A549 (cell line): ENCODE results near the gene CCDC30. TPM values are rescaled to one million over a fixed set of nuclear protein-coding genes. Genes with fewer than 3 reads are reported as not detected.
A peak's percentile ranks its signal among the peaks of the same experiment; 100 is the strongest.
"Not testable (repeated sequence)": the region's sequence is repeated elsewhere in the genome, so short reads cannot be mapped to it uniquely, and the experiment has no call there.

Experiments used
- ATAC-seq, 2 experiments: fragments of 200-7000 bp in 1 of 2; fragments of >200 bp in 1 of 2; cut with Nextera tagmentation in 1 of 2; cut with Tn5 transposase in 1 of 2; 3 replicates each; pipeline versions ENCODE4 v1.8.0 to v1.9.1; 2018 to 2020; ENCODE audit warnings: mild to moderate bottlenecking in 1 of 2, moderate library complexity in 1 of 2
- CTCF ChIA-PET: fragments of 300-600 bp; sonication (Branson Sonifier 250); formaldehyde crosslinking; extraction: SDS; loops from one replicate; lab custom pipeline; 2021; ENCODE audit warnings: antibody characterized with exemption, inconsistent platforms; lab: Yijun Ruan, JAX
- POLR2A ChIA-PET: fragments of 350-600 bp; formaldehyde crosslinking; extraction: SDS; loops from one replicate; lab custom pipeline; 2021; ENCODE audit warnings: antibody characterized with exemption, inconsistent platforms; lab: Yijun Ruan, JAX
- DNase-seq, 2 experiments: peaks; one replicate each; pipeline versions ENCODE4 v3.0.0 to v3.0.0-alpha.2; 2011 to 2016; ENCODE audit warnings: low read depth in 1 of 2, low spot score in 1 of 2
- FAIRE-seq: peaks from 2 replicates; lab custom pipeline; 2011; peaks lifted over from hg19 to GRCh38; lab: Jason Lieb, UNC
- H3K27ac ChIP-seq, 2 experiments: fragments of >200 bp; sonication (Bioruptor Twin); formaldehyde crosslinking; 3 replicates each; pipeline ENCODE4 v1.5.1; 2016 to 2017
- H3K4me1 ChIP-seq: fragments of >200 bp; sonication (Bioruptor Twin); formaldehyde crosslinking; 3 replicates; pipeline ENCODE4 v1.6.1; 2016
- H3K4me2 ChIP-seq: fragments of >200 bp; sonication (Bioruptor Twin); formaldehyde crosslinking; 3 replicates; pipeline ENCODE4 v1.6.1; 2016
- H3K4me3 ChIP-seq: fragments of >200 bp; sonication (Bioruptor Twin); formaldehyde crosslinking; 3 replicates; pipeline ENCODE4 v1.5.1; 2016
- H3K9me3 ChIP-seq: fragments of >200 bp; sonication (Bioruptor Twin); formaldehyde crosslinking; 3 replicates; pipeline ENCODE4 v1.6.1; 2016
- BCL3 ChIP-seq: fragments of >200 bp; sonication (Bioruptor Twin); formaldehyde crosslinking; IDR thresholded peaks from 3 replicates; pipeline ENCODE4 v1.6.1; 2016
- BHLHE40 ChIP-seq: IDR thresholded peaks from 2 replicates; pipeline ENCODE4 v1.6.1; 2012; ENCODE audit warnings: low read depth, low read length, inconsistent platforms
- CEBPB ChIP-seq, 2 experiments: fragments of >200 bp in 1 of 2; sonication (Bioruptor Twin) in 1 of 2; formaldehyde crosslinking in 1 of 2; IDR thresholded peaks; 2 replicates each; pipeline ENCODE4 v1.6.1; 2012 to 2016
- CHD4 ChIP-seq: fragments of 200-600 bp; sonication (generic); IDR thresholded peaks from 2 replicates; pipeline ENCODE4 v1.6.1; 2016; ENCODE audit warnings: antibody characterized with exemption, mild to moderate bottlenecking, borderline replicate concordance
- EHF ChIP-seq: fragments of 250-450 bp; sonication (Bioruptor Pico); IDR thresholded peaks from 2 replicates; pipeline ENCODE4 v1.5.0; 2020; ENCODE audit warnings: mild to moderate bottlenecking
- ELK1 ChIP-seq: fragments of 150-350 bp; IDR thresholded peaks from 2 replicates; pipeline ENCODE4 v1.6.1; 2014; ENCODE audit warnings: low read depth, mild to moderate bottlenecking, low read length
- EP300 ChIP-seq, 2 experiments: fragments of >200 bp; sonication (Bioruptor Twin); formaldehyde crosslinking; IDR thresholded peaks; 2 replicates in 1 of 2; 3 replicates in 1 of 2; pipeline ENCODE4 v1.6.1; 2016 to 2017
- FOSL2 ChIP-seq, 2 experiments: fragments of 450-650 bp in 1 of 2; fragments of >200 bp in 1 of 2; sonication (Bioruptor Twin) in 1 of 2; formaldehyde crosslinking; IDR thresholded peaks; 2 replicates each; pipeline versions ENCODE4 v1.5.0 to v1.6.1; 2016 to 2020; ENCODE audit warnings: mild to moderate bottlenecking in 1 of 2, moderate library complexity in 1 of 2
- HEYL ChIP-seq: fragments of 250-450 bp; sonication (Bioruptor Pico); IDR thresholded peaks from 2 replicates; pipeline ENCODE4 v1.8.0; 2021; ENCODE audit warnings: mild to moderate bottlenecking, moderate library complexity
- HOXB13 ChIP-seq: fragments of 250-450 bp; sonication (Bioruptor Pico); IDR thresholded peaks from 2 replicates; pipeline ENCODE4 v1.5.0; 2020; ENCODE audit warnings: low read depth, mild to moderate bottlenecking, moderate library complexity
- KDM1A ChIP-seq: fragments of 200-600 bp; sonication (generic); IDR thresholded peaks from 2 replicates; pipeline ENCODE4 v1.6.1; 2016; ENCODE audit warnings: low read depth, mild to moderate bottlenecking
- MAX ChIP-seq: IDR thresholded peaks from 2 replicates; pipeline ENCODE4 v1.6.1; 2012
- MAZ ChIP-seq: fragments of 150-350 bp; IDR thresholded peaks from 2 replicates; pipeline ENCODE4 v1.6.1; 2014; ENCODE audit warnings: antibody characterized with exemption, low read depth, low read length, borderline replicate concordance
- NPAS2 ChIP-seq: fragments of 250-450 bp; sonication (Bioruptor Pico); IDR thresholded peaks from 2 replicates; pipeline ENCODE4 v1.8.0; 2022; ENCODE audit warnings: mild to moderate bottlenecking, moderate library complexity, borderline replicate concordance
- NR3C1 ChIP-seq: fragments of >200 bp; sonication (Bioruptor Twin); formaldehyde crosslinking; IDR thresholded peaks from 3 replicates; pipeline ENCODE4 v1.6.1; 2017
- PHF8 ChIP-seq: fragments of 200-600 bp; sonication (generic); IDR thresholded peaks from 2 replicates; pipeline ENCODE4 v1.6.1; 2016; ENCODE audit warnings: low read depth, mild to moderate bottlenecking, antibody characterized with exemption, moderate library complexity, borderline replicate concordance
- POLR2A ChIP-seq: IDR thresholded peaks from 2 replicates; pipeline ENCODE4 v1.6.1; 2012; ENCODE audit warnings: mild to moderate bottlenecking, low read length
- RFX5 ChIP-seq: fragments of 450-650 bp; IDR thresholded peaks from 2 replicates; pipeline ENCODE4 v1.7.1; 2014; ENCODE audit warnings: antibody characterized with exemption, mild to moderate bottlenecking, moderate library complexity
- SMC3 ChIP-seq: fragments of >200 bp; sonication (Bioruptor Twin); formaldehyde crosslinking; IDR thresholded peaks from 3 replicates; pipeline ENCODE4 v1.6.1; 2018; ENCODE audit warnings: inconsistent platforms
- SREBF2 ChIP-seq: fragments of 450-650 bp; IDR thresholded peaks from 2 replicates; pipeline ENCODE4 v1.6.1; 2014; ENCODE audit warnings: mild to moderate bottlenecking, moderate library complexity
- USF2 ChIP-seq: fragments of 450-650 bp; IDR thresholded peaks from 2 replicates; pipeline ENCODE4 v1.6.1; 2014; ENCODE audit warnings: antibody characterized with exemption
- ZSCAN20 ChIP-seq: fragments of 250-450 bp; sonication (Bioruptor Pico); IDR thresholded peaks from 2 replicates; pipeline ENCODE4 v1.8.0; 2022; ENCODE audit warnings: mild to moderate bottlenecking, moderate library complexity
- WGBS: methylation state at CpG from one replicate; pipeline ENCODE4 v1.1.6; 2017; ENCODE audit errors: missing lambda C conversion rate; 5-methylcytosine and 5-hydroxymethylcytosine counted together
- polyA plus RNA-seq, 4 experiments: library from polyadenylated mRNA; depleted of rRNA in 3 of 4; stranded (reverse); fragments of >200 nt; fragmentation: RNase III in 1 of 4; extraction: RNeasy Plus Mini Kit Qiagen cat#74134 plus additional on column Dnase treatment in 1 of 4; gene quantifications; 2 replicates in 3 of 4; 3 replicates in 1 of 4; pipeline ENCODE4 v1.2.3, GENCODE V29; 2011 to 2017

CCDC30 gene
- polyA plus RNA-seq, 2 of the 4 experiments (the other 2 are of a cell fraction), result 0.75 to 1.6 TPM

GRCh38 chr1:42477354-42477753 lies 14.3 kb downstream of the CCDC30 start:
- DNase-seq, ATAC-seq, CTCF ChIA-PET, H3K27ac ChIP-seq, POLR2A ChIA-PET, FAIRE-seq, H3K4me2 ChIP-seq, H3K9me3 ChIP-seq, H3K4me1 ChIP-seq, H3K4me3 ChIP-seq: not testable (repeated sequence)
- 70% methylated on average over 4 of the region's 4 CpGs for WGBS

- Histone ChIP-seq H3K9me3 (no peaks in the 10 kb centered on the region), H3K27ac (no peak overlapping the region), H3K4me1 (no peaks in the 10 kb centered on the region), H3K4me2 (no peak overlapping the region), H3K4me3 (no peak overlapping the region)
- WGBS, result 77% methylated on average over 3 of the region's 3 CpGs
- TF ChIP-seq HOXB13 (no peak), MAX (no peak), KDM1A (no peak), POLR2A (no peak), NPAS2 (CRISPR knock-in tag) (no peak), CEBPB (IDR thresholded peaks at IDR 0.05) (no peak), EHF (CRISPR knock-in tag) (no peak), CHD4 (no peak), BCL3 (no peak), ELK1 (no peak), MAZ (no peak), ZSCAN20 (CRISPR knock-in tag) (no peak), FOSL2 (IDR thresholded peaks at IDR 0.05) (no peak), FOSL2 (CRISPR knock-in tag; IDR thresholded peaks at IDR 0.05) (no peak), BHLHE40 (no peak)
- no peak for ATAC-seq
- no peak for DNase-seq
- no peak for FAIRE-seq
- CTCF ChIA-PET, result no interaction called here
- POLR2A ChIA-PET, result no interaction called here
Observed at GRCh38 chr1:42477775-42478174, 14.7 kb downstream of the CCDC30 start.

- Histone ChIP-seq H3K4me2 (no peak overlapping the region), H3K27ac (no peak overlapping the region), H3K4me1 (peaks cover 6% of the 10 kb centered on the region; the same call in 1 of the 3 replicates), H3K9me3 (no peaks in the 10 kb centered on the region), H3K4me3 (no peak overlapping the region)
- CTCF ChIA-PET, result no interaction called here
- DNase-seq, result peak; percentile 32 to 53
- FAIRE-seq, result no peak
- WGBS, result 75% methylated on average over 4 of the region's 4 CpGs
- POLR2A ChIA-PET, result no interaction called here
- TF ChIP-seq SMC3 (no peak), SREBF2 (no peak), RFX5 (no peak), PHF8 (no peak), ZSCAN20 (CRISPR knock-in tag) (no peak), EP300 (IDR thresholded peaks at IDR 0.05) (no peak), USF2 (no peak), NR3C1 (no peak), HEYL (CRISPR knock-in tag) (no peak), CHD4 (no peak), EHF (CRISPR knock-in tag) (no peak)
- ATAC-seq, result peak; percentile 91 to 94
Observed at GRCh38 chr1:42479621-42480020, 16.5 kb downstream of the CCDC30 start.
